GM12865 (cell line): ENCODE results near the gene LMCD1.

Experiments
- DNase-seq: peaks from one replicate; pipeline ENCODE4 v3.0.0; 2010; ENCODE audit warnings: low read depth
- H3K4me3 ChIP-seq: 2 replicates; pipeline ENCODE4 v1.5.1; 2011; ENCODE audit warnings: mild to moderate bottlenecking, low read depth, low read length, control low read depth
- CTCF ChIP-seq: IDR thresholded peaks from 2 replicates; pipeline ENCODE4 v1.5.1; 2011; ENCODE audit warnings: low read length, control low read depth, low read depth, inconsistent platforms; ENCODE audit not compliant: insufficient read depth; ENCODE audit errors: missing control alignments

The LMCD1 gene

GRCh38 chr3:8482960-8483665, 18.5 kb upstream of the LMCD1 start:
- TF ChIP-seq CTCF: no peak
- DNase-seq: no peak
- no peak overlapping the region for H3K4me3 ChIP-seq

- TF ChIP-seq CTCF: no peak
- H3K4me3 ChIP-seq: no peak overlapping the region
- no peak for DNase-seq
Observed at GRCh38 chr3:8484409-8485140, 17.0 kb upstream of the LMCD1 start.

GRCh38 chr3:8485141-8485870, 16.3 kb upstream of the LMCD1 start:
- DNase-seq: no peak
- no peak overlapping the region for H3K4me3 ChIP-seq
- TF ChIP-seq CTCF: no peak

- no peak for TF ChIP-seq CTCF
- no peak for DNase-seq
- H3K4me3 ChIP-seq: no peak overlapping the region
Observed at GRCh38 chr3:8485943-8486342, 15.7 kb upstream of the LMCD1 start.

- no peak for TF ChIP-seq CTCF
- no peak overlapping the region for H3K4me3 ChIP-seq
- DNase-seq: no peak
Observed at GRCh38 chr3:8486434-8486833, 15.2 kb upstream of the LMCD1 start.

GRCh38 chr3:8486936-8487335, 14.7 kb upstream of the LMCD1 start:
- DNase-seq: no peak
- no peak overlapping the region for H3K4me3 ChIP-seq
- no peak for TF ChIP-seq CTCF
